Measurements from ENCODE around the gene ARFGAP2.
A peak's percentile ranks its signal among the peaks of the same experiment; 100 is the strongest.

Gene ARFGAP2

DNA sequence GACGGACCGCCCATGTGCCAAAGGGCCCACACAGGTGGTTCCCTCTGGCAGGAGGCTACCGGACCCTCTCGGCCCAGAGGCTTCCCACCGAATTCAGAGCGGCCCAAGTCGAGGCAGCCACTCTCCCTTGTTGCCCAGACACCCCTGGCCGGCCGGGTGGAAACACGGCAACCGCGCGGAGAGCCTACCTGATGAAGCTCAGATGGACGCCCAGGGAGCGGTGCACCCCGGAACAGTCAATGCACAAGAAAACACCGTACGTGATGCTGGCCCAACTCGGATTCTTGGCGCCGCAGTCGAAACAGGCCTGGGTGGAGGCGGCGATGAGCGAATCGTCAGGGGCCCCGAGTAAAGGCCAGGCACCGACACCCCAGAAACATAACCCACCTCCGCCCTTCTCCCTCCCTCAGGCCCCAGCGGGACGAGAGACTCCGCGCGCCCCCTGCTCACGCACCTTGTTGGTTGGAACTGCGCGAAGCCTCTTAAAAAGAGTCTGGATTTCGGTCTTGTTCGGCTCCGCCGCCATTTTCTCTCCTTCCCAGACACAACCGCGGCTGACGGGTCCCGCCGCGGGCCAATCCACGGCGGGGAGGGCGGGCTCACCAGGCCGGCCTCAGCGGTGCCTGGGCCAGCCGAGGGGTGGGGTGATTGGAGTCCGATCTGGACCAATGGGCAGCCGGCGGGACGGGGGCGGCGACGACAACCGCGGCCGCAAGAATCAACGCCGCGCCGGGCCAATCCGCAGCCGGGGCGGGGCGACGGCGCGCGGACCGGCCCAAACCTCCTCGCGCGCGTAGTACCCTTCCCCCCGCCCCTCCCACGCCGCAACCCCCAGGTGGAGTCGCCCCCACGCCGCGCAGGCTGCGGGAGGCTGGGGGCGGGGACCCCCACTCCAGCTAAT is at the start of gene ARFGAP2:
ARFGAP2 (minus strand) TSS at position 552 of the 901 bp plus-strand sequence; CDS start at position 526, 26 bp downstream.
- Histone ChIP-seq H3K9me3 (ENCODE audit: insufficient read depth, low read length) (no peaks in the 10 kb centered on the region), H3K4me2 (ENCODE audit: low read depth, low read length, poor library complexity, severe bottlenecking) (peak within 1 kb of the TSS; percentile 95), H3K4me3 (ENCODE audit: insufficient read depth, low read length, poor library complexity, severe bottlenecking) (peak within 1 kb of the TSS; percentile 99), H3K27me3 (ENCODE audit: low read length) (no peaks in the 10 kb centered on the region), H3F3A (ENCODE audit: insufficient read depth) (no peaks in the 10 kb centered on the region), H3K9ac (ENCODE audit: low read length) (peak within 1 kb of the TSS; percentile 100), H3K79me2 (ENCODE audit: insufficient read depth, low read length) (peaks cover 48% of the 10 kb centered on the region), H4K20me1 (ENCODE audit: low read depth, low read length) (peaks cover 7% of the 10 kb centered on the region; the same call in 1 of the 2 replicates), H3K27ac (ENCODE audit: low read depth, low read length) (peak within 1 kb of the TSS; percentile 83), H3K9me2 (replicated peaks; ENCODE audit: insufficient read depth, low read length) (no peaks in the 10 kb centered on the region), H3K36me3 (ENCODE audit: low read length) (peaks cover 7% of the 10 kb centered on the region), H2AFZ (ENCODE audit: low read depth, low read length, severe bottlenecking) (peak within 1 kb of the TSS; percentile 75)
- TF ChIP-seq EZH2phosphoT487 (conservative IDR thresholded peaks at IDR 0.05; ENCODE audit: low read length), result no peak
- TF ChIP-seq, protein P1, sequence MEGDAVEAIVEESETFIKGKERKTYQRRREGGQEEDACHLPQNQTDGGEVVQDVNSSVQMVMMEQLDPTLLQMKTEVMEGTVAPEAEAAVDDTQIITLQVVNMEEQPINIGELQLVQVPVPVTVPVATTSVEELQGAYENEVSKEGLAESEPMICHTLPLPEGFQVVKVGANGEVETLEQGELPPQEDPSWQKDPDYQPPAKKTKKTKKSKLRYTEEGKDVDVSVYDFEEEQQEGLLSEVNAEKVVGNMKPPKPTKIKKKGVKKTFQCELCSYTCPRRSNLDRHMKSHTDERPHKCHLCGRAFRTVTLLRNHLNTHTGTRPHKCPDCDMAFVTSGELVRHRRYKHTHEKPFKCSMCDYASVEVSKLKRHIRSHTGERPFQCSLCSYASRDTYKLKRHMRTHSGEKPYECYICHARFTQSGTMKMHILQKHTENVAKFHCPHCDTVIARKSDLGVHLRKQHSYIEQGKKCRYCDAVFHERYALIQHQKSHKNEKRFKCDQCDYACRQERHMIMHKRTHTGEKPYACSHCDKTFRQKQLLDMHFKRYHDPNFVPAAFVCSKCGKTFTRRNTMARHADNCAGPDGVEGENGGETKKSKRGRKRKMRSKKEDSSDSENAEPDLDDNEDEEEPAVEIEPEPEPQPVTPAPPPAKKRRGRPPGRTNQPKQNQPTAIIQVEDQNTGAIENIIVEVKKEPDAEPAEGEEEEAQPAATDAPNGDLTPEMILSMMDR (IDR thresholded peaks at IDR 0.05; ENCODE audit: insufficient read depth, low read length, poor library complexity, severe bottlenecking), result no peak

- TF ChIP-seq, protein P1 (IDR thresholded peaks at IDR 0.05; ENCODE audit: insufficient read depth, low read length, poor library complexity, severe bottlenecking), result no peak
- no peak for TF ChIP-seq EZH2phosphoT487 (conservative IDR thresholded peaks at IDR 0.05; ENCODE audit: low read length)
- H3K79me2 ChIP-seq (ENCODE audit: insufficient read depth, low read length), result no peaks in the 10 kb centered on the region
Measured at GRCh38 chr11:47225552-47226400, 49.1 kb upstream of the ARFGAP2 start.

GRCh38 chr11:47222696-47223095 is 46.0 kb upstream of the ARFGAP2 start:
- Histone ChIP-seq H3K4me3 (ENCODE audit: insufficient read depth, low read length, poor library complexity, severe bottlenecking) (no peak overlapping the region), H3F3A (ENCODE audit: insufficient read depth) (peaks cover 16% of the 10 kb centered on the region), H3K9me3 (ENCODE audit: insufficient read depth, low read length) (no peaks in the 10 kb centered on the region), H3K9me2 (replicated peaks; ENCODE audit: insufficient read depth, low read length) (no peaks in the 10 kb centered on the region), H3K9ac (ENCODE audit: low read length) (no peak overlapping the region), H3K79me2 (ENCODE audit: insufficient read depth, low read length) (peaks cover 14% of the 10 kb centered on the region; the same call in 1 of the 2 replicates), H2AFZ (ENCODE audit: low read depth, low read length, severe bottlenecking) (no peak overlapping the region), H3K4me2 (ENCODE audit: low read depth, low read length, poor library complexity, severe bottlenecking) (no peak overlapping the region), H3K27ac (ENCODE audit: low read depth, low read length) (no peak overlapping the region), H3K27me3 (ENCODE audit: low read length) (no peaks in the 10 kb centered on the region), H4K20me1 (ENCODE audit: low read depth, low read length) (no peaks in the 10 kb centered on the region), H3K36me3 (ENCODE audit: low read length) (peaks cover 9% of the 10 kb centered on the region)
- TF ChIP-seq, protein P1 (IDR thresholded peaks at IDR 0.05; ENCODE audit: insufficient read depth, low read length, poor library complexity, severe bottlenecking), result no peak
- TF ChIP-seq EZH2phosphoT487 (conservative IDR thresholded peaks at IDR 0.05; ENCODE audit: low read length), result no peak

More at GRCh38 chr11:47225552-47226400, 49.1 kb upstream of the ARFGAP2 start:
- no peak overlapping the region for H3K4me3 ChIP-seq (ENCODE audit: insufficient read depth, low read length, poor library complexity, severe bottlenecking)
- H3K9me3 ChIP-seq (ENCODE audit: insufficient read depth, low read length), result no peaks in the 10 kb centered on the region
- H3K9ac ChIP-seq (ENCODE audit: low read length), result no peak overlapping the region
- no peaks in the 10 kb centered on the region for H4K20me1 ChIP-seq (ENCODE audit: low read depth, low read length)
- no peaks in the 10 kb centered on the region for H3K9me2 ChIP-seq (replicated peaks; ENCODE audit: insufficient read depth, low read length)
- H2AFZ ChIP-seq (ENCODE audit: low read depth, low read length, severe bottlenecking), result no peak overlapping the region
- H3K36me3 ChIP-seq (ENCODE audit: low read length), result peaks cover 3% of the 10 kb centered on the region; the same call in 1 of the 2 replicates
- H3K27me3 ChIP-seq (ENCODE audit: low read length), result no peaks in the 10 kb centered on the region
- H3K27ac ChIP-seq (ENCODE audit: low read depth, low read length), result no peak overlapping the region
- H3K4me2 ChIP-seq (ENCODE audit: low read depth, low read length, poor library complexity, severe bottlenecking), result no peak overlapping the region
- H3F3A ChIP-seq (ENCODE audit: insufficient read depth), result 0 out of 2 replicates have a peak, but pooled peaks cover 7% of the 10 kb centered on the region

All from SU-DHL-6 (cell line).